Stimulated activated CD8-positive, alpha-beta memory T cell treated with anti-CD3 and anti-CD28 coated beads, Interleukin-12 subunit alpha, Interleukin-12 subunit beta, amount 100 ng/mL, for 24 hours (primary cell): Measurements from ENCODE around the gene SAMD11.

Experiments used
- DNase-seq: peaks from one replicate; pipeline ENCODE4 v3.0.0-alpha.2; 2020; ENCODE audit errors: extremely low read depth

SAMD11 gene

DNA sequence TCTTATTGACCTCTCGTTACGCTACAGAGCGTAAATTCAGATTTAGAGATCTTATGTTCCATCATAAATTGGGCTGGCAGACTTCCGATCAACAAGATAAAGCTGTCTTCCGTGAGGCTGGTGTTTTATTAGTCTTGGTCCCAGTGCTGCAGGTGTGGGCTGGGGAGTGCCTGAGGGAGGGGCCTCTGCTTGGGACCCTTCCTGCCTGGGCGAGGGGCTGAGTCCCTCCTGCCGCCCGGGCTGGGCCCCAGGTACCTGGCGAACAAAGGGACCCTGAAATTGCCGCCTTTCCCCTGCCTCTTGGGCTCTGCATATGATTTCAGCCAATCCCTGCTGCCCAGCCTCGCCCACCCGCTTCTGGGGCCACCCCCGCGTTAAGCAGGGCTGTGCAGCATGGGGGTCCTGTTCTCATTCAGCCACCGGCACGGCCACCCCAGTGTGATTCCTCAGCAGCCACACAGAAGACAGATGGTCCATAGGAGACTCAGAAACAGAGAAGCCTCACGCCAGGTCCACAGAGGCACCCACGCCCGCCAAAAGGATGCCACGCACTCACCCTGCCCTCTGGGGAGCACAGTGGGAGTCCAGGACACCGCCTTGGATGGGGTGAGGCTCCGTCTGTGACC, 6.1 kb upstream of the SAMD11 start:
- DNase-seq: no peak

DNA sequence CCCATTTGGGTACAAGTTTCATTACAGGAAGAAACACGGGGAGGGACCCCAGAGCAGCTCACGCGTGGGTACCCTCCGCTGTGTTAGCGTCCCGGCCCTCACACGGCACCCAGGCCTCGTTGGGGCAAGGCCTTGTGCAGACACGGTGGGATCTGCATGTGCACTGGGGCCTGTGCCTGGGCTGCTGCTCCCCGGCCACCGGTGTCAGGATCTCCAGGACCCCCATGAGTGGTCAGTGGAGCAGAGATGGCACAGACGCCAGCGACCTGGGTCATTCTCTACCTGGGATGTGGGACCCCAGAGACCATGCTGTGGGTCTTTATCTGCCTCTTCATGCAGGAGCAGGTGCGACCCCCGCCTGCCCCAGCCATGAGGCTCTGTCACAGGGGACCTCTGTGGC, 5.4 kb upstream of the SAMD11 start:
- no peak for DNase-seq

DNA sequence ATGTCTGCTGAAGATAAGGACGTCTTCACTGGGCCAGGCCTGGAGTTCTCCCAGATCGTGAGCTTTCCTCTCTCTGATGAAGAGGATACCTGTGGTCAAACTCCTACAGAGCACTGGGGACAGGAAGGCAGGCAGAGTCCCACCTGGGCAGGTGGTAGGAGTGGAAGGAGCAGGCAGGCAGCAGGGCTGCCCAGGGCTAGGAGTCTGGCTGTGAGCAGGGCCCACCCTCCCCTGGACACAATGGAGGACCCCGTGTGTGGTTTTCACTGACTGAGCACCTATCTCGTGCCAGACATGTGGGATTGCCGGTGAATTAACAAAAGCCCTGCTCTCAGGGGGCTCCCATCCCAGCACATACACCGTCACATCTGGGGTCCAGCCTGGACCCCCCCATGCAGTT, 4.9 kb upstream of the SAMD11 start:
- no peak for DNase-seq

DNA sequence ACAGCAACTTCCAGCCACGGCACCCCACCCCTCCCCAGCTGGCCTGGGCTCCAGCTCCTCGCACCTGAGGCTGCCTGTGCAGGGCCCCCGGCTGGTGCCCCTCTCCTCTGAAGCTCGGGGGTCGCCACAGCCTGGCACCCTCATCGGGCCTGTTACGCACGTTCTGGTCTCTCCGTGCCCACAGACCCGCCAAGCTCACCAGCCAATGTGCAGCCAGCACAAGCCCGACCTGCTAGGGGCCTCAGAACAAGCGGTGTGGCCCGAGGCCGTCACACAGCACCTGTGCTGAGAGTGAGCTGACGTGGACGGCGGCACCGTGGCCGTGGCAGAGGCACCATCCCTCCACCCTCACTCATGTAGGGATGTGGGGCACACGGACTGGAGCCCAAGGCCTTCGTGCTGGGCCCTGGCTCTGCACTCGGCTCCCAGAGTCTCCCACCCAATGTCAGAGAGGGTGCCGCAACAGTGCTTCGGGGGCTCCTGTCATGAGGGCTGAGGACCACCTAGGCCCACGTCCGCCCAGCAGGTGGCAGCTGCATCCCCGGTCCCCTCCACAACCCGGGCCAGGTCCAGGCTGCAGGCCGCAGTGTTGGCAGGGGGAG, 4.4 kb upstream of the SAMD11 start:
- DNase-seq: no peak

DNA sequence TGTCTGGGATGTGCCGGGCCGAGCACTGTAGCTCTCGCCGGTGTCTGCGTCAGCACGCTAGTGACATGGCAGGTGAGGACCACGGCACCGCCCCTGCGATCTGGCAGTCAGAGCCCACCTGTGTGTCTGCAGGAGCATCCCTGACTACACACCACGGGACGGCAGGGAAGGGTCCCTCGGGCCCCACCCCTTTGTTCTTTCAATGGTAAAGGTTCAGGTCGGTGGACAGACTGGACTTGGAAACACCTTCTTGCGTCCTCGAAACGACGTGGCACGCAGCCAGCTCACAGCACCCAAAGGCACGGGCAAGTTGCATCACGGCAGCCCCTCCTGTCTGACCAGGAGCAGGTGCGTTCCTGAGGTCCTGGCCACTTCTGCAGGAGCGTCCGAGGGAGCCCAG, 3.7 kb upstream of the SAMD11 start:
- no peak for DNase-seq

DNA sequence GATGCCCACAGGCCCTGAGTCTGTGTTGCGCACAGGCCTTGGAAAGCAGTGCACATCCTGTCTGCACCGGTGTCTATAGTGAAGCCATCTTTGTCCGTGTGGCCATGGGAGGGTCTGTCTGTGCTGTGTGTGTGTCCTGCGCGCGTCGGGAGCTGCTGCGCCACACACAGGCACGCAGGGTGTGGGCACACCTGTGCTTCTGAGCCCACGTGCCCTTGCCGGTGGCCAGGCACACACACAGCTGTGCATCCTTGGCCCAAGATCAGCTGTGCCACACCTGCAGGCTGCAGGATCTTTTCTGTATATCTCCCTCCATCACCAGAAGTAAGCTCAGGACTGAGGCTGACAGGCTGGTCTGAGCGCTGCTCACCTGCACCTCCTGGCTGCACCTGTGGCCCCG, 3.2 kb upstream of the SAMD11 start:
- DNase-seq: no peak

DNA sequence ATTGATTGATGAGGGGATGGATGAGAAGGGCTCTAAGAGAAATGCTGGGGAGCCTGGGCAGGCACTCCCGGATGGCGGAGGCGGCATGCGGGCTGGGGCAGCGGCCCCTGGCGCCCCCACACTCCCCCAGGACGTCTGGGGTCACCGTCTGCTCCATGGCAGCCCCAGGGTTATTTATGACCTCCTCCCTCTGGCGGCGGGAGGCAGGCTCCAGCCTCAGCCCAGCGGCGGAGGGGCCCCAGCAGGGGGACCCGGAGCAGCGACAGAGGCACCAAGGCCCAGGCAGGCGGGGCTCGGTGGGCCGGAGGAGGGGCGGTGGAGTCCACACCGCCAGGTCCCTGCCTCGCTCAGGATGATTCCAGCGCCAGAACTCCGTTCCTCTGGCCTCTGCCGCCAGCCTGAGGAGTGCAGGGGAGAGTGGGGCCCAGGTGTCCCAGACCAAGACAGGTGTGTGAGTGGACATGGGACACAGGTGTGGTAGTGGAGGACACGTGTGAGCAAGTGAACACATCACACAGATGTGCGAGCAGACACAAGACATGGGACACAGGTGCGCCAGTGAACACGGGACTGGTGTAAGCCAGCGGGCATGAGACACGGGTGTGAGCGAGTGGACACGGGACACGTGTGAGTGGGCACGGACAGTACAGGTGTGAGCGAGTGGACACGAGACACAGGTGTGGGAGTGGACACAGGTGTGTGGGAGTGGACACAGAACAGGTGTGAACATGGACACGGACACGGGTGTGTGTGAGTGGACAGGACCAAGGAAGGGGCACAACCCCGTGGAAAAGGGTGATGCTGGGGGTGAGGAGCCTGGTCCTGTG, 2.5 kb upstream of the SAMD11 start:
- no peak for DNase-seq

DNA sequence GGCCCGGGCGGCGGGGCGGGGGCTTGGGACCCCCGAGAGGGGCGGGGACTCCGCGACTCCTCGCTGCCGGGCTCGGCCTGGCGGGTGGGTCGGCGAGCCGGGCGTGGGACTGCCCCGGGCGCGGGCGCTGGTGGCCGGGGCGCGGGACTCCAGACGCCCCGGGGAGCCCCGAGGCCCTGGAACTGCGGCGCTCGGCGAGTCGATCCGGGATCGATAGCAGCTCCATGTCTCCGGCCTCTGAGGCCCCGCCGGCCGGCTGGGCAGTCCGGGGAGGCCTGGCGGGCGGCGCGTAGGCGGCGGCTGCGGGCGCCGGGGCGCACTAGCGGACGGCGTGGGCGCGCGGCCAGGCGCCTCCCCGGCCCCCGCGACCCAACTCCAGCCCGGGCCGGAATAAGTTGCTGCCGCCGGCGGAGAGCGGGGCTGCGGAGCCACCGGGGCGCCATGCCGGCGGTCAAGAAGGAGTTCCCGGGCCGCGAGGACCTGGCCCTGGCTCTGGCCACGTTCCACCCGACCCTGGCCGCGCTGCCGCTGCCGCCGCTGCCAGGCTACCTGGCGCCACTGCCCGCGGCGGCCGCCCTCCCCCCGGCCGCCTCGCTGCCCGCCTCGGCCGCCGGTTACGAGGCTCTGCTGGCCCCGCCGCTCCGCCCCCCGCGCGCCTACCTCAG, 400 bp downstream of the SAMD11 start:
- no peak for DNase-seq

DNA sequence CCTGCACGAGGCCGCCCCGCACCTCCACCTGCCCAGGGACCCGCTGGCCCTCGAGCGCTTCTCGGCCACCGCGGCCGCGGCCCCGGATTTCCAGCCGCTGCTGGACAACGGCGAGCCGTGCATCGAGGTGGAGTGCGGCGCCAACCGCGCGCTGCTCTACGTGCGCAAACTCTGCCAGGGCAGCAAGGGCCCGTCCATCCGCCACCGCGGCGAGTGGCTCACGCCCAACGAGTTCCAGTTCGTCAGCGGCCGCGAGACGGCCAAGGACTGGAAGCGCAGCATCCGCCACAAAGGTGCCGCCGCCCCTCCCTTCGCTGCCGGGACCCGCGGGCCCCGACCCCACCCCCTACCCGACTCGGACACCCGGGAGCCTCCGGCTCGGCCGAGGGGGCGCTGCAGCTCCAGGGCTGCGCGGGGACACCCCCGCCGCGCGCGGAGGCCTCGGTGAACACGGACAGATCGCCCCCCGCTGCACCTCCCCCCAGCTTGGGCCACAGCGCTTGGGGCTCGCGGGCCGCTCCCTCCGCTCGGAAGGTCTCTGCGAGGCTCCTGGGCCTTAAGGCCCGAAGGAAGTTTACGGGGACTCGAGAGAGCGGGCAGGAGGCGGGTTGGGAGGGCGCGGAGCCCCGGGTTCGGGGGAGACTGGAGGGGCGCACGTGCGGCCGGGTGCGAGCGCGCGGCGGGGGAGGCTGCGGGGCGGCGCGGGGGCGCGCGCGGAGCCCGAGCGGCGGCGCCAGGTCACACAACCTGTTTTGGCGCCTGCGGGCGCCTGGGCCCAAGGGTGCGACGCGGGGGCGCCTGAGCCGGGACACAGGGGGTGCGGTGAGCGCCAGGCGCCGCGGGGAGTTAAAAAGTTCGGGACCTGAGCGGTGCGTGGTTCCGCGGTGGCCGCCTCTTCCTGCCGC, 1.2 kb downstream of the SAMD11 start:
- DNase-seq: no peak

DNA sequence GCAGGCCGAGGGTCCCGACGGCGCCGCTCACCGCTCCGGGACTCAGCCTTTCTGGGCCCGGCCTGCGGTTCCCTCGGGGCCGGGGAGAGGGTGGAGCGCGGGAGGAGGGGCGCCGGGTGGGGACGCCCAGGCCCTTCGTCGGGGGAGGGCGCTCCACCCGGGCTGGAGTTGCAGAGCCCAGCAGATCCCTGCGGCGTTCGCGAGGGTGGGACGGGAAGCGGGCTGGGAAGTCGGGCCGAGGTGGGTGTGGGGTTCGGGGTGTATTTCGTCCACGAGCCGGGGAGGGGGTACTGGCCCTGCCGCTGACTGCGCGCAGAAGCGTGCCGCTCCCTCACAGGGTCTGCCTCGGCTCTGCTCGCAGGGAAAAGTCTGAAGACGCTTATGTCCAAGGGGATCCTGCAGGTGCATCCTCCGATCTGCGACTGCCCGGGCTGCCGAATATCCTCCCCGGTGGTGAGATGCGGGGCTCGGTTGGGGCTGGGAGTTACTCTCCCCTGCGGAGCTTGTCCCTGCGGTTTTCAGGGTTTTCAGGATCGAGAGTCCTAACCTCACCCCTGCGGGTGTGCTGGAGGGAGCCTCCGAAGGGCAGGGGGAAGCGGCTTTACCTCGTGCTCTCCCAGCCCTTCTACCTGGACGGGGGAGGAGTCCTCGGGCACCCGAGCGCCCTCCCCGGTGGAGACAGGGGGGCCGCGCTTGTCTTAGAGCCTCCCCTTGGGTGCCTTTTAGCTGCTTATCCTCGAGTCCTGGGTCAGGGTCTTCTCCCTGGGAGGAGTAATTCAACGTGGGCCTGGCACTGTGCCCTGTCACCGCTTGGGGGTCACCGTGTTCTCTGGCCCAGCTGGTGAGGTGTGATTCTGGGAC, 2.1 kb downstream of the SAMD11 start:
- DNase-seq: no peak

DNA sequence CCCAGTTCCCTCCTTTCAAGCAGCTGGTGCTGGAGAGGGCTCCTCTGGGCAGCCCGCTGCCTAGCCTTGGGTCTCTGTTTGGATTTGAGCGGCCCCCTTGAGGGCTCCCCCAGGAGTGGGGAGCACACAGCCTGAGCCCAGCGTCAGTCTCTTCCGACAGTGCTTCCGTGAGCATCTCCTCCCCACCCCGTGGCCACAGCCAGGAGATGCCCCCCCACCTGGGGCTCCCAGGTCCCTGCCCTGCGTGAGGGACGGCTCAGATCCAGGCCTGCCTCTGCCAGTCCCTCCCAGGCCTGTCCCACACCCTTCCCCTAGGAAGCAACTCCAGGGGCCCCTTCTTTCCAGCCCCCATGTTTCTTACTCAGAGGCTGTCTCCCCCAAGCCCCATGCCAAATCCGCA, 3.5 kb downstream of the SAMD11 start:
- DNase-seq: no peak

DNA sequence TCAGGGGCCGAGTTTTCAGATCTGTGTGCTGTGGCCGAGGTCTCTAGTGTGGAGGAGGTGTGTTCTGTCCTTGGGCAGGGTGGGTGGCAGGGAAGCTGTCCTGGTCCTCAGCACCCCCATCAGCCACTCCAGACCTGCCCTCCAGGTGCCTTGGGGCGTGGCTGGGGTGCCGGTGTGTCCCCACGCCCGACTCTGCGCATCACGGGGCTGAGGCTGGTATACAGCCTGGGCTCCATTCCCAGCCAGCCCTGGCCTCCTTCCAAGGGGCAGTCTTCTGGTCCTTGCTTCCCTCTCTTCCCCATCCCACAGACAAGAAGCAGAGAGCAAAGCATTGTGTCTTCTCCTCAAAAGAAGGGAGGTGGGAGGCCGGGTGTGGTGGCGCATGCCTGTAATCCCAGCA, 4.0 kb downstream of the SAMD11 start:
- no peak for DNase-seq

DNA sequence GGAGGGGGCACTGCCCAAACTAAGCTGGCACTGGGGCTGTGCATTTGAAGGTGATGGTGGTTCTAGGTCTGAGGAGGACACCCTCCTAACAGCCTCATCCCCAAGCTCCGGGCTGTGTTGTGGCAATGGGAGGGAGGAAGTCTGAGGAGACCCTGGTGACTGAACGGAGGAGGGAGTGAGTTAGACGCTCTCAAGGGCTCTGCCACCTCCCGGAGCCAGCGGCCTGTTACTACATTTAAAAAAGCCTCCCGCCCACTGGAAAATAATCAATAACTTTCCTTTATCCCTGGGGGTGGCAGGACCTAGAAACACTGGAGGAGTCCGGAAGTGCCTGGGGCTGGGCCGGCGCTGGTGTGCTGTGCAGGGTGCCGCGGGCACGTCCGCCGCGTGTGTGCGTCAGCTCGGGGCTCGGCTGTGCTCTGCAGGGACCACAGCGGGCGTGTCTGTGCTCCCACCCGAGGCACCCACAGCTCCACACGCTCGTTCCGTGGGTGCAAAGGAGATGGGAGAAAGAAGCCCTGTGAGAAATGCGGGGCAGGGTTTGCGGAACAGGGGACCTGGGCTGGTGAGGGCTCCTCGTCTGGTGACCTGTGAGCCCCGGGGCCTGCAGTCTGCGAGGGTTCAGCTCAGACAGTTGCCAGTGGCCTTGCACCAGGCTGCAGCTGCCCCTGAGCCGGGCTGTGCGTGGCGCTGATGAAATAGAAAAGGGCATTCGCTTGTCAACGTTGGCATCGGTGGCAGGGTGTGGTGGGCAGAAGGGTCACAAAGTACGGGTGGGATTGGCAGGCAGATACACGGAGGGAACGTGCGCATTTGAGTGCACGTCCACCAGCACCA, 5.3 kb downstream of the SAMD11 start:
- no peak for DNase-seq

DNA sequence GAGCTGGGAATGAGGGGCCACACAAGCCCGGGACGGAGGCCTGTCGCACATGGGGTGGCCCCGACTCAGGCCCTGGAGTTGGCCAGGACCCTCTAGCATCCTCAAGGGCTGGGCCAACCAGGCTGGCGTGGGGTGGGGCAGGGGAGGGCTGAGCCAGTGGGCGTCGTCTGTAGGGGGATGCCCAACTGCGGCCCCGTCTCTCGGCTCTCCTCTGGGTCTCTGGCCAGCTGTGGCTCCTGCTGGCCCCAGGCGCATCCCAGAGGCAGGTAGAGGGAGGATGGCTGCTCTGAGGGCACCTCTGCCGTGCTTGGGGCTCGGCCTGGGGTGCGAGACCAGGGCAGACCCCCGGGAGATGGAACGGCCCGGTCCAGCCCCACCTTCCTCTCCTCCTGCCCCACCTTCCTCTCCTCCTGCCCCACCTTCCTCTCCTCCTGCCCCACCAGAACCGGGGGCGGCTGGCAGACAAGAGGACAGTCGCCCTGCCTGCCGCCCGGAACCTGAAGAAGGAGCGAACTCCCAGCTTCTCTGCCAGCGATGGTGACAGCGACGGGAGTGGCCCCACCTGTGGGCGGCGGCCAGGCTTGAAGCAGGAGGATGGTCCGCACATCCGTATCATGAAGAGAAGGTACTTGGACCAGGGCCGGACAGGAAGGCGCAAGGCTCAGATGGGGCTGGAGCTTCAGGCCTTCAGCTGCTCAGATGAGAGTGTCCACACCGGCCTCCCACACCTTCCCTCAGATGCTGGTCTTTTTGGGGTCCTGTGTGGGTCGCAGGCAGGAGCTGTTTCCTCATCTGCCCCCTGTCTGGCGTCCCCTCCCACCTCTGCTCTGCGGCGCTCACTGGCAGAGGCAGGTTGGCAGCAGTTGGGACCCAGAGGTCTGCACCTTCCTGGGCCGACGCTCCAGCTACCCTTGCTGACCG, 6.2 kb downstream of the SAMD11 start:
- DNase-seq: no peak

DNA sequence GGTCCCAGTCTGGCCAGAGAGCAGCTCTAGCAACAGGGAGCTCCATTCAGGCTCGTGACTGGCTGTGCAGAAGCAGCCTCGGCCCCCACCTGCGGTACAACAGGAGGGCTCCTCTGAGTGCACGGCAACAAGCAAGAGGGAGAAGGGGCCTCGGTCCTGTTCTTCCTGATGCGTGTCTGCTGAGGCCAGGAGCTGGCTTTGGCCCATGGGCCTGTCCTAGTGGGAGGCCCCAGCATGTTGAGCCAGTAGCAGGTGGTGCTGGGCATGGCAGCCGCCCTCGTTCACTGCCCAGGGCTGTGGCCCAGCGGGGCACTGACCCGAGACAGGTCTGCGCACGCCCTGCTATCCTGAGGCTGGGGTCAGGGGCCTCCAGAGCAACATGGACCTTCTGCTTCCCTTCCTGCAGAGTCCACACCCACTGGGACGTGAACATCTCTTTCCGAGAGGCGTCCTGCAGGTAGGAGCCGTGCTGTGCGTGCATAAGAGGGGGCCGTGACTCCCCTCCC, 7.0 kb downstream of the SAMD11 start:
- no peak for DNase-seq

DNA sequence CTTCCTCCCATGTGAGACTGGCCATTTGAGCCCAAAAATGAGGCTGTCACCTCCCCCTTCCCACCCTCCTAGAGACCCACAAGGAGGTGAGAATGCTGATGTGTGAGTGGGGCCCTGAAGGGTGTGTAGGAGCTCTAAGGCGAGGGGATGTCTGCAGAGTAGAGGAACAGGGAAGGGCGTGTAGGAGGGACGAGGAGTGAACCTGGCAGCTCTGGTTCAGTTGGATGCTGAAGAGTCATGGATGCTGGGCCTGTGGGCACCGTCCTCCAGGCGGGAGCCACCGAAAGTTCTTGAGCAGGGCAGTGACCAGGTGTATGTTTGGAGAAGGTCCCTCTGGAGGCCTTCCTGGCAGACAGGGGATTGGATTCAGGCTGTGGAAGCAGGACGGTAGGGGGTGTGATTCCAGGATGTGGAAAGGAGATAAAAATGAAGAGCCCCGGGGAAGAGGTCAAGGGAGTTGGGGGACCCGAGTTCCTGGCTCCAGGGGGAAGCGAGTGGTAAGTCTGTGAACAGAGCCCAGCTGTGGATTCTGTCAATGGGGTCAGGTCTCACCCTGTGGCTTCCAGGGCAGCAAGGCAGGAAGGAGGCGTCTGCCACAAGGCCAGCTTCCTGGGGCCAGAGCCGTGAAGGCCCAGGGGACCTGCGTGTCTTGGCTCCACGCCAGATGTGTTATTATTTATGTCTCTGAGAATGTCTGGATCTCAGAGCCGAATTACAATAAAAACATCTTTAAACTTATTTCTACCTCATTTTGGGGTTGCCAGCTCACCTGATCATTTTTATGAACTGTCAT, 7.9 kb downstream of the SAMD11 start:
- no peak for DNase-seq

DNA sequence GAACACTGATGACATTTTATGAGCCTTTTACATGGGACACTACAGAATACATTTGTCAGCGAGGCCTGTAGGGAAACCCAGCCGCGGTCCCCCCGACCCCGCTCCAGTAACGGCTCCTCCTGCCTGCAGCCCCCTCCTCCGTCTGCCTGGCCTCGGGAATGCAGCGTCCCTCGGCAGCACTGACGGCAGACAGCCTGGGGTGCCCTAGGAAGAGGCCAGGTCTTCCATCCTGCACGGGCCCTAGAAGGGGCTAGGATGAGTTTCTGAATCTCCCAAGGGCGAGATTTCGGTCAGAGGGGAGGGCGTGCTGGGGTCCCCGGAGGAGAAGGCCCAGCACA, 8.4 kb downstream of the SAMD11 start:
- DNase-seq: no peak
